DOHH2 (cell line): ENCODE data around the gene KAT2A.

Experiments
- CTCF ChIP-seq: fragments of 200-600 bp; sonication (generic); IDR thresholded peaks from one replicate; pipeline ENCODE4 v1.5.1; 2014; ENCODE audit warnings: antibody characterized with exemption, mild to moderate bottlenecking, low read depth, low read length; ENCODE audit not compliant: poor library complexity, severe bottlenecking
- EZH2phosphoT487 ChIP-seq: fragments of 200-600 bp; sonication (generic); IDR thresholded peaks from 2 replicates; pipeline ENCODE4 v1.6.1; 2017; ENCODE audit warnings: borderline replicate concordance, mild to moderate bottlenecking, antibody characterized with exemption, low read length, moderate library complexity, mixed read lengths

DNA sequence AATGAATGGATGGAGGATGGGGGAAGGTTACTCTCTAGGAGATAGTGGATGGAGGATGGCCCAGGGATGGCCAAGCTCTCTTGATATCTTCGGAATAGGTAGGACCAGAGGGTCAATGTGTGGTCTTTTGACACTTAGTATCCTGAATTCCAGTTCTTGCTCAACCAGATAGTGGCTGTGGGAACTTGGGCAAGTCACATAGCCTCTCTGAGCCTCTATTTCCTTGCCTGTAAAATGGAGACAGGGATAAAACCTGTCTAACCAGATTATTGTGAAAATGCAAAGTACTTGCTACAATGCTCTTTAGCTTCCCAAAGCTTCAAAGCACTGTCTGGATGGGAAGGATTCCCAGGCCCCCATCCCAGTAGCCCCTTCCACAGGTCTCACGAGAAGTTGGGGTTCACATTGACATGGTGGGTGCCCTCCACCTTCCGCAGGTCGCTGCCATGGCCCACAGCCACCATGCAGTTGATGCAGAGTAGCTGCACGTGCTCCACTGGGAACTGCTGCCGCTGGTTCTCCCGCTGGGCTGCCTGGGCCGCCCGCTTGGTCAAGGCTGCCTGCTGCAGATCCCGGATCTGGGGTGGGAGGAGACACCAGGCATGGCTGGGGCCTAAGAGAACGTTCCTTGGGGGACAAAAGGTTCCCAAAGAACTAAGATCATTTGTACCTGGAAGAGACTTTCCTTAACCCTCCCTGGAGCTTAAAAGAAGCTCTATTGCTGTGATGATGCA is 17.8 kb downstream of the KAT2A start:
- no peak for TF ChIP-seq CTCF
- TF ChIP-seq EZH2phosphoT487, result no peak
